HepG2 (cell line): ENCODE data around the gene QSER1. TPM values are rescaled to one million over a fixed set of nuclear protein-coding genes. Genes with fewer than 3 reads are reported as not detected.

Source experiments
- ATAC-seq: fragments of 200-7000 bp; cut with Tn5 transposase; 3 replicates; pipeline ENCODE4 v1.9.1; 2020; ENCODE audit warnings: mild to moderate bottlenecking, moderate library complexity
- BruUV-seq: library from RNA; stranded (reverse); fragments of 400-500 nt; replicated peaks from 2 replicates; lab custom pipeline; 2021; lab: Mats Ljungman, UMichigan
- CTCF ChIA-PET: fragments of 300-600 bp; formaldehyde crosslinking; extraction: SDS; loops from one replicate; lab custom pipeline; 2021; ENCODE audit warnings: low total read pairs, inconsistent platforms, low intra/inter-chr PET ratio; lab: Yijun Ruan, JAX
- POLR2A ChIA-PET: fragments of 350-600 bp; sonication (Branson Sonifier 250); formaldehyde crosslinking; loops from one replicate; lab custom pipeline; 2020; ENCODE audit warnings: antibody characterized with exemption, inconsistent platforms; lab: Yijun Ruan, JAX
- DNase-seq: peaks from one replicate; pipeline ENCODE4 v3.0.0-alpha.2; 2015; ENCODE audit warnings: low spot score
- FAIRE-seq: peaks from 3 replicates; lab custom pipeline; 2011; peaks lifted over from hg19 to GRCh38; lab: Jason Lieb, UNC
- H2AFZ ChIP-seq: one replicate; pipeline ENCODE4 v1.6.1; 2011; ENCODE audit warnings: low read length, inconsistent platforms
- H3K27ac ChIP-seq: fragments of 300-600 bp; 3 replicates; pipeline ENCODE4 v1.8.0; 2011; ENCODE audit warnings: mixed run types, mild to moderate bottlenecking, mixed read lengths, low read length, inconsistent platforms; ENCODE audit not compliant: insufficient read depth; ENCODE audit errors: extremely low read length
- H3K27me3 ChIP-seq, 2 experiments: fragments of 200-600 bp in 1 of 2; 2 replicates in 1 of 2; 3 replicates in 1 of 2; pipeline versions ENCODE4 v1.6.0 to v1.8.0; 2011; ENCODE audit warnings: low read length in 2 of 2, mild to moderate bottlenecking in 2 of 2, moderate library complexity in 2 of 2, inconsistent platforms in 1 of 2; ENCODE audit not compliant: insufficient read depth in 2 of 2, control insufficient read depth in 1 of 2
- H3K36me3 ChIP-seq, 2 experiments: fragments of 200-600 bp in 1 of 2; replicated peaks in 1 of 2; 2 replicates in 1 of 2; 3 replicates in 1 of 2; pipeline versions ENCODE4 v1.5.1 to v1.8.0; 2011; ENCODE audit warnings: low read length in 2 of 2, inconsistent platforms in 1 of 2; ENCODE audit not compliant: insufficient read depth in 2 of 2, control insufficient read depth in 1 of 2
- H3K4me1 ChIP-seq: 2 replicates; pipeline ENCODE4 v1.5.1; 2012; ENCODE audit warnings: low read length, inconsistent platforms; ENCODE audit not compliant: insufficient read depth
- H3K4me2 ChIP-seq: 2 replicates; pipeline ENCODE4 v1.6.0; 2011; ENCODE audit warnings: low read depth, low read length, inconsistent platforms
- H3K4me3 ChIP-seq, 3 experiments: fragments of 200-600 bp in 1 of 3; sonication (generic), shearing (Covaris generic) in 1 of 3; replicated peaks in 1 of 3; 2 replicates each; pipeline ENCODE4 v1.5.1; 2011 to 2016; ENCODE audit warnings: low read length in 3 of 3, inconsistent platforms in 2 of 3, low read depth in 2 of 3, mild to moderate bottlenecking in 2 of 3, control low read depth in 1 of 3, mixed read lengths in 1 of 3; ENCODE audit not compliant: insufficient read depth in 1 of 3
- H3K79me2 ChIP-seq: one replicate; pipeline ENCODE4 v1.6.1; 2011; ENCODE audit warnings: low read length, inconsistent platforms; ENCODE audit not compliant: insufficient read depth
- H3K9ac ChIP-seq: 2 replicates; pipeline ENCODE4 v1.6.0; 2011; ENCODE audit warnings: mild to moderate bottlenecking, low read depth, low read length, inconsistent platforms; ENCODE audit not compliant: insufficient read depth
- H3K9me3 ChIP-seq: 2 replicates; pipeline ENCODE4 v1.5.1; 2012; ENCODE audit warnings: mild to moderate bottlenecking, low read length
- H4K20me1 ChIP-seq: 2 replicates; pipeline ENCODE4 v1.6.0; 2011; ENCODE audit warnings: inconsistent platforms, mild to moderate bottlenecking, low read length, moderate library complexity; ENCODE audit not compliant: insufficient read depth
- CC2D1A ChIP-seq: sonication (generic); formaldehyde crosslinking; IDR thresholded peaks from 2 replicates; pipeline ENCODE4 v1.8.1; 2023; ENCODE audit warnings: mild to moderate bottlenecking, missing genetic modification reagents
- KLF9 ChIP-seq: IDR thresholded peaks from 2 replicates; pipeline ENCODE4 v1.6.1; 2016; ENCODE audit warnings: low read depth
- PCBP2 ChIP-seq: fragments of 200-400 bp; formaldehyde crosslinking; optimal IDR thresholded peaks from 2 replicates; pipeline ENCODE3; 2018; ENCODE audit warnings: low read length, low read depth; ENCODE audit not compliant: poor library complexity, severe bottlenecking
- RXRA ChIP-seq: sonication (generic); formaldehyde crosslinking; IDR thresholded peaks from 2 replicates; pipeline ENCODE4 v1.5.1; 2020; ENCODE audit warnings: missing genetic modification reagents
- TBP ChIP-seq: sonication (generic); formaldehyde crosslinking; IDR thresholded peaks from 2 replicates; pipeline ENCODE4 v1.5.0; 2020; ENCODE audit warnings: missing genetic modification reagents
- TIGD3 ChIP-seq: sonication (generic); formaldehyde crosslinking; IDR thresholded peaks from 2 replicates; pipeline ENCODE4 v1.5.1; 2020; ENCODE audit warnings: mild to moderate bottlenecking, missing genetic modification reagents, borderline replicate concordance
- ZFX ChIP-seq: sonication (generic); formaldehyde crosslinking; IDR thresholded peaks from 2 replicates; pipeline ENCODE4 v1.4.0; 2020; ENCODE audit warnings: mild to moderate bottlenecking, low read depth, missing genetic modification reagents, moderate library complexity
- ZMYM4 ChIP-seq: sonication (generic); formaldehyde crosslinking; IDR thresholded peaks from 2 replicates; pipeline ENCODE4 v1.8.1; 2023; ENCODE audit warnings: mild to moderate bottlenecking, missing genetic modification reagents
- ZNF639 ChIP-seq: conservative IDR thresholded peaks from 2 replicates; pipeline ENCODE4 v1.6.1; 2018; ENCODE audit warnings: missing genetic modification reagents
- ZNF703 ChIP-seq: sonication (generic); formaldehyde crosslinking; IDR thresholded peaks from 2 replicates; pipeline ENCODE4 v1.5.1; 2020; ENCODE audit warnings: missing genetic modification reagents, mild to moderate bottlenecking, moderate library complexity, borderline replicate concordance
- in situ Hi-C: cut with HindIII; loops from 2 replicates; pipeline ENCODE4 v1.10.0; 2017; ENCODE audit warnings: low pct_unique_long_range_greater_than_20kb; ENCODE audit not compliant: extremely low pct_ligation_motif_present
- intact Hi-C: fragments of 100-400 bp; cut with micrococcal nuclease; formaldehyde crosslinking; loops from one replicate; pipeline ENCODE4 v1.10.0; 2022; ENCODE audit not compliant: unreplicated experiment
- polyA plus RNA-seq, 8 experiments: library from polyadenylated mRNA; depleted of rRNA in 3 of 8; stranded (reverse) in 7 of 8; unstranded in 1 of 8; fragments of >200 nt; fragmentation: Illumina TruSeq in 4 of 8; extraction: Trizol in 4 of 8; gene quantifications; 2 replicates each; pipeline versions ENCODE4 v1.2.1 to v1.2.3, GENCODE V29; 2011 to 2016; ENCODE audit warnings: low read depth in 4 of 8, missing spikeins in 1 of 8, mixed read lengths in 1 of 8; ENCODE audit not compliant: insufficient read depth in 1 of 8
- total RNA-seq, 5 experiments: library from RNA; depleted of rRNA; stranded (reverse); fragments of >200 nt; fragmentation: Illumina TruSeq; extraction: Trizol; gene quantifications; 2 replicates each; pipeline ENCODE4 v1.2.3, GENCODE V29; 2016; ENCODE audit warnings: low read depth in 1 of 5

QSER1 gene
- total and polyA plus RNA-seq, 2 of the 13 experiments (the other 11 are each of a cell fraction or from before 2014, with no cell fraction given) = 8.9 to 17.3 TPM

GRCh38 chr11:33006010-33006409, 113.4 kb downstream of the QSER1 start:
- no peak for ATAC-seq
- Histone ChIP-seq H3K27me3 (no peaks in the 10 kb centered on the region), H3K36me3 (no peaks in the 10 kb centered on the region), H3K9ac (no peak overlapping the region), H3K4me1 (peaks cover 11% of the 10 kb centered on the region; the same call in 1 of the 2 replicates), H4K20me1 (no peaks in the 10 kb centered on the region), H3K79me2 (no peaks in the 10 kb centered on the region), H3K9me3 (no peaks in the 10 kb centered on the region), H3K27ac (no peak overlapping the region), H3K4me3 (no peak overlapping the region), H2AFZ (no peak overlapping the region), H3K4me2 (no peak overlapping the region)
- no peak for TF ChIP-seq KLF9 (CRISPR knock-in tag)
- TF ChIP-seq ZFX = no peak
- TF ChIP-seq ZNF703 (CRISPR knock-in tag) = no peak
- TF ChIP-seq ZMYM4 (CRISPR knock-in tag) = no peak
- TF ChIP-seq ZNF639 (CRISPR knock-in tag) = no peak
- TF ChIP-seq TBP (CRISPR knock-in tag) = no peak
- TF ChIP-seq TIGD3 (CRISPR knock-in tag) = no peak
- no peak for TF ChIP-seq RXRA (CRISPR knock-in tag)
- TF ChIP-seq PCBP2 = no peak
- no peak for TF ChIP-seq CC2D1A
- intact Hi-C loops = no loop called here
- DNase-seq = no peak
- POLR2A ChIA-PET = interaction anchor here (1.8 kb wide), 1 partner anchor 10 kb away, joined by 4 read pairs; the partner anchor contains the start of gene DEPDC7
- no peak for FAIRE-seq
- CTCF ChIA-PET = no interaction called here
- in situ Hi-C loops = no loop called here
- BruUV-seq = no TSS peak
